Measurements from ENCODE around the gene VRK3. TPM values are rescaled to one million over a fixed set of nuclear protein-coding genes. Genes with fewer than 3 reads are reported as not detected.

VRK3 gene
- polyA plus RNA-seq, 1 of the 3 experiments (the other 2 are of a cell fraction), result 30.3 TPM

DNA sequence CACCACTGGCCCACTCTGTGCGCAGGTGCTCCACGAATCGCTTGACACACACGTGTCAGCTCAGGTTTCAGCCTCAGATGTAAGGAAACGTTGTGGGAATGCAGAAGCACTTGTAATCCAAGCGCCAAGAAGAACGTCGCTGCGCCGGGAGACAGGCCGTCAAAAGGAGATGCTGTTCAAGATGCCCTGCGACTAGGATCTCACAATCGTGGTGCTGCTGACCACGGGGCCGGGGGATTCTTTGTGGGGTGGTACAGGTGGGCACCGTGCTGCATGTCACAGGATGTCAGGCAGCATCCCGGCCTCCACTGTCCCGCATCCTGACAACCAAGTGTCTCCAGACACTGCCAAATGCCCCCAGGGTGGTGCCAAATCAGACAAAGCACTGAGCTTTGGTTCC lies 47.3 kb downstream of the VRK3 start:
- Histone ChIP-seq H3K27ac (ENCODE audit: low read depth in 2 of 2, low read length in 1 of 2) (no peak overlapping the region), H3K27me3 (ENCODE audit: insufficient read depth) (no peaks in the 10 kb centered on the region), H3K4me1 (ENCODE audit: control insufficient read depth in 1 of 2, insufficient read depth in 2 of 2, low read depth in 1 of 2, low read length in 1 of 2) (no peaks in the 10 kb centered on the region), H3K79me2 (ENCODE audit: insufficient read depth) (no peaks in the 10 kb centered on the region), H3K9ac (no peak overlapping the region), H3K4me3 (ENCODE audit: low read depth in 2 of 2, low read length in 1 of 2) (no peak overlapping the region), H3F3A (replicated peaks; ENCODE audit: insufficient read depth) (no peaks in the 10 kb centered on the region), H2AFZ (ENCODE audit: low read depth) (no peak overlapping the region), H4K20me1 (ENCODE audit: insufficient read depth) (no peaks in the 10 kb centered on the region), H3K9me2 (no peaks in the 10 kb centered on the region), H3K9me3 (no peaks in the 10 kb centered on the region), H3K36me3 (replicated peaks in 1 of 2; ENCODE audit: control insufficient read depth in 1 of 2, insufficient read depth in 2 of 2, low read length in 1 of 2) (peaks cover 0 to 5% of the 10 kb centered on the region in 2 experiments), H3K4me2 (no peak overlapping the region)
- DNase-seq, result no peak
- no peak for TF ChIP-seq ELF1 (IDR thresholded peaks at IDR 0.05)
- TF ChIP-seq POLR2AphosphoS5 (IDR thresholded peaks at IDR 0.05; ENCODE audit: low read depth, low read length), result no peak
- no peak for TF ChIP-seq SIN3A (IDR thresholded peaks at IDR 0.05; ENCODE audit: borderline replicate concordance, low read depth, low read length)
- no peak for TF ChIP-seq MEF2A (IDR thresholded peaks at IDR 0.05; ENCODE audit: borderline replicate concordance, low read depth)
- TF ChIP-seq RAD21 (IDR thresholded peaks at IDR 0.05; ENCODE audit: low read length), result no peak
- TF ChIP-seq NRF1 (IDR thresholded peaks at IDR 0.05; ENCODE audit: low read depth, low read length), result no peak
- TF ChIP-seq, protein P1, sequence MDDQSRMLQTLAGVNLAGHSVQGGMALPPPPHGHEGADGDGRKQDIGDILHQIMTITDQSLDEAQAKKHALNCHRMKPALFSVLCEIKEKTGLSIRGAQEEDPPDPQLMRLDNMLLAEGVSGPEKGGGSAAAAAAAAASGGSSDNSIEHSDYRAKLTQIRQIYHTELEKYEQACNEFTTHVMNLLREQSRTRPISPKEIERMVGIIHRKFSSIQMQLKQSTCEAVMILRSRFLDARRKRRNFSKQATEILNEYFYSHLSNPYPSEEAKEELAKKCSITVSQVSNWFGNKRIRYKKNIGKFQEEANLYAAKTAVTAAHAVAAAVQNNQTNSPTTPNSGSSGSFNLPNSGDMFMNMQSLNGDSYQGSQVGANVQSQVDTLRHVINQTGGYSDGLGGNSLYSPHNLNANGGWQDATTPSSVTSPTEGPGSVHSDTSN (IDR thresholded peaks at IDR 0.05), result no peak
- TF ChIP-seq TAF1 (IDR thresholded peaks at IDR 0.05; ENCODE audit: borderline replicate concordance, low read depth, low read length), result no peak
- no peak for TF ChIP-seq RFX5 (IDR thresholded peaks at IDR 0.05; ENCODE audit: low read length)
- no peak for TF ChIP-seq IRF3 (IDR thresholded peaks at IDR 0.05; ENCODE audit: low read depth, low read length)
- no peak for TF ChIP-seq YY1 (IDR thresholded peaks at IDR 0.05; ENCODE audit: low read depth)
- TF ChIP-seq GABPA (IDR thresholded peaks at IDR 0.05; ENCODE audit: low read depth), result no peak
- 84% methylated on average over 15 of the region's 18 CpGs for WGBS (ENCODE audit: low lambda C conversion rate)
- ChIA-PET CTCF (interaction anchor here (1.2 to 9.6 kb wide), 2 partner anchors 39 to 158 kb away, joined by 3 to 94 read pairs; no protein-coding TSS in a partner anchor), POLR2A (no interaction called here)

DNA sequence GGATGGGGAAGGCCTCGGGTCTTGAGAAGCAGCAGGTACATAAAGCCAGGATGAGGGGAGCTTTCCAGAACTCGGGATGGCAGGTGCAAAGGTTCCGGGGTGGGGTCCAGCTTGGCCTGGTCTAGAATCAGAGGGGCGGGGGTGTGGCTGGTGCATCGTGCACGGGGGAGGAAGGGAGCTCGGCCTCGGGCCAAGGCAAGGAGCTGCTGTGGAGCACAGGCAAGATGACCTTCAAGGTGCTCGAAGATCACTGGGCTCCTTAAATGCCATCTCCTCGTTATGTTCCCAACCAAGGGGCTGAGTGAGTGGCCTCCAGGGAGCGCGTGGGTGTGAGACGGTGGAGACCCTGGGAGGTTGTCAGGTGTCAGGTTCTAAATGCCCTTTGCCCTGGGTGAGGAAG lies 48.1 kb downstream of the VRK3 start:
- no peaks in the 10 kb centered on the region for H3F3A ChIP-seq (replicated peaks; ENCODE audit: insufficient read depth)
- DNase-seq, result no peak
- ChIA-PET CTCF (interaction anchor here (1.6 kb wide), 1 partner anchor 39 kb away, joined by 6 read pairs; no protein-coding TSS in a partner anchor), POLR2A (no interaction called here)
- no peaks in the 10 kb centered on the region for H3K79me2 ChIP-seq (ENCODE audit: insufficient read depth)
- no peaks in the 10 kb centered on the region for H3K9me2 ChIP-seq
- H3K4me1 ChIP-seq (ENCODE audit: control insufficient read depth in 1 of 2, insufficient read depth in 2 of 2, low read depth in 1 of 2, low read length in 1 of 2), result no peaks in the 10 kb centered on the region
- H3K36me3 ChIP-seq (replicated peaks in 1 of 2; ENCODE audit: control insufficient read depth in 1 of 2, insufficient read depth in 2 of 2, low read length in 1 of 2), result peaks cover 0 to 5% of the 10 kb centered on the region in 2 experiments
- H3K9ac ChIP-seq, result no peak overlapping the region
- H3K9me3 ChIP-seq, result no peaks in the 10 kb centered on the region
- H4K20me1 ChIP-seq (ENCODE audit: insufficient read depth), result no peaks in the 10 kb centered on the region
- 83% methylated on average over 9 of the region's 13 CpGs for WGBS (ENCODE audit: low lambda C conversion rate)
- H3K4me2 ChIP-seq, result no peak overlapping the region
- no peaks in the 10 kb centered on the region for H3K27me3 ChIP-seq (ENCODE audit: insufficient read depth)
- no peak overlapping the region for H3K4me3 ChIP-seq (ENCODE audit: low read depth in 2 of 2, low read length in 1 of 2)
- no peak overlapping the region for H3K27ac ChIP-seq (ENCODE audit: low read depth in 2 of 2, low read length in 1 of 2)
- no peak overlapping the region for H2AFZ ChIP-seq (ENCODE audit: low read depth)
- TF ChIP-seq SMC3 (IDR thresholded peaks at IDR 0.05; ENCODE audit: low read depth, low read length), result no peak
- no peak for TF ChIP-seq RFX5 (IDR thresholded peaks at IDR 0.05; ENCODE audit: low read length)
- no peak for TF ChIP-seq MEF2A (IDR thresholded peaks at IDR 0.05; ENCODE audit: borderline replicate concordance, low read depth)
- TF ChIP-seq REST (IDR thresholded peaks at IDR 0.05; ENCODE audit: low read depth, low read length), result no peak
- no peak for TF ChIP-seq GABPA (IDR thresholded peaks at IDR 0.05; ENCODE audit: low read depth)
- no peak for TF ChIP-seq NRF1 (IDR thresholded peaks at IDR 0.05; ENCODE audit: low read depth, low read length)
- no peak for TF ChIP-seq EZH2phosphoT487 (IDR thresholded peaks at IDR 0.05; ENCODE audit: borderline replicate concordance, low read depth)
- TF ChIP-seq CHD2 (IDR thresholded peaks at IDR 0.05; ENCODE audit: low read length, partially characterized antibody), result no peak
- TF ChIP-seq TCF12 (IDR thresholded peaks at IDR 0.05), result no peak
- no peak for TF ChIP-seq FOXM1 (IDR thresholded peaks at IDR 0.05; ENCODE audit: low read depth)
- no peak for TF ChIP-seq YY1 (IDR thresholded peaks at IDR 0.05; ENCODE audit: low read depth)
- no peak for TF ChIP-seq POLR2AphosphoS5 (IDR thresholded peaks at IDR 0.05; ENCODE audit: low read depth, low read length)
- no peak for TF ChIP-seq EP300 (IDR thresholded peaks at IDR 0.05; ENCODE audit: borderline replicate concordance in 1 of 2, low read depth in 1 of 2, low read length in 1 of 2)
- no peak for TF ChIP-seq JUND (IDR thresholded peaks at IDR 0.05)
- no peak for TF ChIP-seq FOXJ3 (CRISPR knock-in tag; IDR thresholded peaks at IDR 0.05)
- TF ChIP-seq, protein P1 (IDR thresholded peaks at IDR 0.05), result no peak
- TF ChIP-seq RXRA (IDR thresholded peaks at IDR 0.05; ENCODE audit: borderline replicate concordance, low read depth), result no peak

Data from SK-N-SH (cell line).